ENCODE measurements around the gene CCDC85A. TPM values are rescaled to one million over a fixed set of nuclear protein-coding genes. Genes with fewer than 3 reads are reported as not detected.

CCDC85A gene
- total and polyA plus RNA-seq, 2 of the 4 experiments (the other 2 are of a cell fraction): 1.1 to 2.2 TPM

- ChIA-PET CTCF (no interaction called here), POLR2A (ENCODE audit: unreplicated experiment) (no interaction called here)
- dilution Hi-C loops (cut with HindIII; ENCODE audit: low sequenced_read_pairs, unreplicated experiment) (no loop called here), in situ Hi-C loops (cut with MboI; ENCODE audit: low sequenced_read_pairs) (no loop called here), intact Hi-C loops (cut with micrococcal nuclease) (no loop called here)
- Histone ChIP-seq H2BK120ac (ENCODE audit: low read depth, low read length) (no peak overlapping the region), H3K9me3 (ENCODE audit: control insufficient read depth, insufficient read depth, low read length) (no peaks in the 10 kb centered on the region), H4K20me1 (ENCODE audit: insufficient read depth, low read length) (no peaks in the 10 kb centered on the region), H3K27ac (ENCODE audit: insufficient read depth, low read length) (no peak overlapping the region), H2BK5ac (ENCODE audit: low read depth, low read length, poor library complexity, severe bottlenecking) (no peak overlapping the region), H2AK5ac (ENCODE audit: low read depth, low read length) (no peak overlapping the region), H3K27me3 (ENCODE audit: control insufficient read depth, insufficient read depth, low read length) (no peaks in the 10 kb centered on the region), H3K9me1 (ENCODE audit: insufficient read depth, low read length) (no peaks in the 10 kb centered on the region), H3K4me2 (ENCODE audit: low read depth, low read length) (no peak overlapping the region), H2AK9ac (replicated peaks; ENCODE audit: low read depth, low read length, poor library complexity) (no peak overlapping the region), H3K4me1 (ENCODE audit: control insufficient read depth, insufficient read depth, low read length) (no peaks in the 10 kb centered on the region), H4K5ac (ENCODE audit: low read depth, low read length) (no peak overlapping the region), H4K8ac (ENCODE audit: low read depth in 2 of 2, low read length in 2 of 2) (no peak overlapping the region), H3K79me1 (ENCODE audit: low read depth in 1 of 2, low read length in 2 of 2) (no peaks in the 10 kb centered on the region), H3K4me3 (ENCODE audit: insufficient read depth, low read depth, low read length) (no peak overlapping the region), H3K9ac (ENCODE audit: low read depth, low read length) (no peak overlapping the region), H3K56ac (ENCODE audit: extremely low read depth, insufficient read depth, low read length) (no peak overlapping the region), H2BK15ac (ENCODE audit: low read depth, low read length) (no peak overlapping the region), H2BK20ac (ENCODE audit: low read depth, low read length) (no peak overlapping the region), H3K4ac (ENCODE audit: low read depth, low read length) (no peak overlapping the region), H3K14ac (replicated peaks; ENCODE audit: low read depth, low read length) (no peak overlapping the region), H2AFZ (replicated peaks; ENCODE audit: low read length, poor library complexity) (no peak overlapping the region), H3K18ac (ENCODE audit: low read depth, low read length) (no peak overlapping the region), H3K23ac (ENCODE audit: low read depth, low read length) (no peak overlapping the region), H4K91ac (ENCODE audit: insufficient read depth, low read depth, low read length) (no peak overlapping the region), H3K36me3 (ENCODE audit: control insufficient read depth, insufficient read depth, low read length) (no peaks in the 10 kb centered on the region)
- no TSS peak for BruUV-seq (replicated peaks)
- WGBS, 2 experiments (ENCODE audit: extremely low coverage in 2 of 2, insufficient read length in 1 of 2): no CpG with 5 or more reads among the region's 3 CpGs
- ATAC-seq (ENCODE audit: low read depth) (no peak), DNase-seq (no peak)
- TF ChIP-seq BHLHE40 (IDR thresholded peaks at IDR 0.05; ENCODE audit: low read depth, low read length): no peak
- no peak for TF ChIP-seq CTCF (conservative IDR thresholded peaks at IDR 0.05; ENCODE audit: low read depth, low read length)
- TF ChIP-seq CHD1 (IDR thresholded peaks at IDR 0.05; ENCODE audit: low read depth, low read length): no peak
- no peak for TF ChIP-seq RFX5 (IDR thresholded peaks at IDR 0.05; ENCODE audit: low read depth, low read length)
- no peak for TF ChIP-seq RAD21 (IDR thresholded peaks at IDR 0.05; ENCODE audit: low read length)
- TF ChIP-seq RCOR1 (IDR thresholded peaks at IDR 0.05; ENCODE audit: insufficient replicate concordance, low read length): no peak
- TF ChIP-seq MXI1 (IDR thresholded peaks at IDR 0.05; ENCODE audit: borderline replicate concordance, low read depth, low read length): no peak
- no peak for TF ChIP-seq MAFK (IDR thresholded peaks at IDR 0.05; ENCODE audit: low read depth, low read length)
- no peak for TF ChIP-seq FOS (IDR thresholded peaks at IDR 0.05; ENCODE audit: low read depth, low read length)
- TF ChIP-seq CEBPB (IDR thresholded peaks at IDR 0.05; ENCODE audit: low read depth, low read length): no peak
- no peak for TF ChIP-seq USF2 (IDR thresholded peaks at IDR 0.05; ENCODE audit: low read depth, low read length)
- TF ChIP-seq SMC3 (IDR thresholded peaks at IDR 0.05; ENCODE audit: low read depth, low read length): no peak
These were observed 142.0 kb downstream of the CCDC85A start for GRCh38 chr2:56325661-56326345.

Data from IMR-90 (cell line).